ENCODE measurements around the gene TMTC3. TPM values are rescaled to one million over a fixed set of nuclear protein-coding genes. Genes with fewer than 3 reads are reported as not detected.

The TMTC3 gene
- total RNA-seq, 6 donors from 2014 or later = 4.2 to 18.3 (median 15.3) TPM

GRCh38 chr12:88227871-88228270, 85.8 kb downstream of the TMTC3 start:
- TF ChIP-seq EP300 (IDR thresholded peaks at IDR 0.05) (no peak), POLR2AphosphoS5 (IDR thresholded peaks at IDR 0.05) (no peak), POLR2A (IDR thresholded peaks at IDR 0.05) (no peak), CTCF (IDR thresholded peaks at IDR 0.05) (no peak)
- Histone ChIP-seq H3K36me3 (no peaks in the 10 kb centered on the region), H3K4me1 (no peaks in the 10 kb centered on the region), H3K4me3 (no peak overlapping the region), H3K27ac (no peak overlapping the region), H3K9me3 (no peaks in the 10 kb centered on the region), H3K27me3 (no peaks in the 10 kb centered on the region)
- ATAC-seq (ENCODE audit: low FRiP score in 2 of 2) = no peak
- no peak for DNase-seq
- WGBS, 2 donors = 95 to 97% methylated on average over 12 of the region's 12 CpGs

- 96% methylated on average over 4 of the region's 4 CpGs for WGBS, 2 donors
- DNase-seq = no peak
Observed at GRCh38 chr12:88228720-88229119, 86.6 kb downstream of the TMTC3 start.

GRCh38 chr12:88230271-88230670, 88.2 kb downstream of the TMTC3 start:
- DNase-seq (no peak), ATAC-seq (ENCODE audit: low FRiP score in 2 of 2) (no peak)
- Histone ChIP-seq H3K36me3 (no peaks in the 10 kb centered on the region), H3K27me3 (no peaks in the 10 kb centered on the region), H3K9me3 (no peaks in the 10 kb centered on the region), H3K4me3 (no peak overlapping the region), H3K4me1 (no peaks in the 10 kb centered on the region), H3K27ac (no peak overlapping the region)
- TF ChIP-seq POLR2AphosphoS5 (IDR thresholded peaks at IDR 0.05) = no peak
- 85 to 87% methylated on average over 2 of the region's 2 CpGs for WGBS, 2 donors

More at GRCh38 chr12:88228720-88229119, 86.6 kb downstream of the TMTC3 start:
- H3K4me1 ChIP-seq = no peaks in the 10 kb centered on the region
- H3K9me3 ChIP-seq = no peaks in the 10 kb centered on the region
- no peaks in the 10 kb centered on the region for H3K27me3 ChIP-seq
- H3K4me3 ChIP-seq = no peak overlapping the region
- no peaks in the 10 kb centered on the region for H3K36me3 ChIP-seq
- TF ChIP-seq POLR2AphosphoS5 (IDR thresholded peaks at IDR 0.05) (no peak), CTCF (IDR thresholded peaks at IDR 0.05) (no peak), POLR2A (IDR thresholded peaks at IDR 0.05) (no peak), EP300 (IDR thresholded peaks at IDR 0.05) (no peak)
- ATAC-seq (ENCODE audit: low FRiP score in 2 of 2) = no peak
- no peak overlapping the region for H3K27ac ChIP-seq

- ATAC-seq (ENCODE audit: low FRiP score in 2 of 2) = no peak
- H3K4me1 ChIP-seq = no peaks in the 10 kb centered on the region
- no peaks in the 10 kb centered on the region for H3K36me3 ChIP-seq
- H3K4me3 ChIP-seq = no peak overlapping the region
- H3K27ac ChIP-seq = no peak overlapping the region
- WGBS, 2 donors = 83 to 93% methylated on average over 7 of the region's 7 CpGs
- no peaks in the 10 kb centered on the region for H3K27me3 ChIP-seq
- no peak for DNase-seq
- TF ChIP-seq CTCF (IDR thresholded peaks at IDR 0.05) (no peak), EP300 (IDR thresholded peaks at IDR 0.05) (no peak), POLR2A (IDR thresholded peaks at IDR 0.05) (no peak), POLR2AphosphoS5 (IDR thresholded peaks at IDR 0.05) (no peak)
- no peaks in the 10 kb centered on the region for H3K9me3 ChIP-seq
Observed at GRCh38 chr12:88235183-88235833, 93.2 kb downstream of the TMTC3 start.

- DNase-seq = no peak
- TF ChIP-seq POLR2A (IDR thresholded peaks at IDR 0.05) (no peak), CTCF (IDR thresholded peaks at IDR 0.05) (no peak), POLR2AphosphoS5 (IDR thresholded peaks at IDR 0.05) (no peak), EP300 (IDR thresholded peaks at IDR 0.05) (no peak)
- no peaks in the 10 kb centered on the region for H3K4me1 ChIP-seq
- no peak overlapping the region for H3K27ac ChIP-seq
- no peak for ATAC-seq (ENCODE audit: low FRiP score in 2 of 2)
- H3K4me3 ChIP-seq = no peak overlapping the region
- H3K27me3 ChIP-seq = no peaks in the 10 kb centered on the region
- H3K9me3 ChIP-seq = no peaks in the 10 kb centered on the region
- H3K36me3 ChIP-seq = no peaks in the 10 kb centered on the region
Observed at GRCh38 chr12:88237954-88238353, 95.8 kb downstream of the TMTC3 start.

All from upper lobe of left lung (tissue), 6 donors.